HG03565 (cell line): ENCODE measurements around the gene PGLYRP2.

ENCODE experiments used
- ATAC-seq: cut with Tn5 transposase; IDR thresholded peaks from one replicate; pipeline ENCODE4 v1.9.1; 2021; ENCODE audit warnings: mild to moderate bottlenecking, moderate library complexity; ENCODE audit not compliant: unreplicated experiment

The PGLYRP2 gene

DNA sequence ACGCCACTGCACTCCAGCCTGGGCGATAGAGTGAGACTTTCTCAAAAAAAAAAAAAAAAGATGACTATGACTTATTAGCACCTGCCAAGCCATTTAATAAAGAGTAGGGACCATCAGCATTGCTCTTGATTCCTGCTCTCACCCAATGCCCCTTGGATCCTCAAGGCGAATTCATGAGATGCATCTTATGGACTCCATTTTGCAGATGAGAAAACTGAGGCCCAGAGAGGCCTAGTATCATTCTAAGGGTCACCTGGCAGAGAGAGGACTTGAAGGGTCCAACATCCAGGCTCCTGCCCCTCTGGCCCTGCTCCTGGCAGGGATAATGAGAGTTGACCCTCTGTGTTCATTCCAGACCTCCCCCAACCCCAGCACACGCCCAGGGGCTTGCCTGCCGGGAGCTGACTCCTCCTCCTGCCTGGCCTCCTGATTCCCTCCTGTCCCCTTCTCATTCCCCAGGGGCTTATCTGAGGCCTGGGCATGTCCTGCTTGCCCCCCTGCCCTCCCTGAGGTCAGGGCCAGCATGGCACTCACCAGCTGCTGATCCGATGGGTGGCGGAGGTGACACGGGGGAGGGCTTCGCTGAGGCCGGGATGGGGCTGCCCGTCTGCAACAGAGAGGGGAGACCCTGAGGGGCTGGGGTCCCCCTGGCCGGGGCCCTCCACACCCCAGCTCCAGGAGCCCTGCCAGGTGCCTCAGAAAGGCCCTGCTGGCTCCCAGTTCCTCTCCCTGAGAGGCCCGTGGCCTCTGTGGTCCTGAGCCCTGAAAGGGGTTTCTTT is 37.0 kb downstream of the PGLYRP2 start:
- no peak for ATAC-seq

GRCh38 chr19:15441317-15441716 is 38.0 kb downstream of the PGLYRP2 start:
- ATAC-seq: no peak

DNA sequence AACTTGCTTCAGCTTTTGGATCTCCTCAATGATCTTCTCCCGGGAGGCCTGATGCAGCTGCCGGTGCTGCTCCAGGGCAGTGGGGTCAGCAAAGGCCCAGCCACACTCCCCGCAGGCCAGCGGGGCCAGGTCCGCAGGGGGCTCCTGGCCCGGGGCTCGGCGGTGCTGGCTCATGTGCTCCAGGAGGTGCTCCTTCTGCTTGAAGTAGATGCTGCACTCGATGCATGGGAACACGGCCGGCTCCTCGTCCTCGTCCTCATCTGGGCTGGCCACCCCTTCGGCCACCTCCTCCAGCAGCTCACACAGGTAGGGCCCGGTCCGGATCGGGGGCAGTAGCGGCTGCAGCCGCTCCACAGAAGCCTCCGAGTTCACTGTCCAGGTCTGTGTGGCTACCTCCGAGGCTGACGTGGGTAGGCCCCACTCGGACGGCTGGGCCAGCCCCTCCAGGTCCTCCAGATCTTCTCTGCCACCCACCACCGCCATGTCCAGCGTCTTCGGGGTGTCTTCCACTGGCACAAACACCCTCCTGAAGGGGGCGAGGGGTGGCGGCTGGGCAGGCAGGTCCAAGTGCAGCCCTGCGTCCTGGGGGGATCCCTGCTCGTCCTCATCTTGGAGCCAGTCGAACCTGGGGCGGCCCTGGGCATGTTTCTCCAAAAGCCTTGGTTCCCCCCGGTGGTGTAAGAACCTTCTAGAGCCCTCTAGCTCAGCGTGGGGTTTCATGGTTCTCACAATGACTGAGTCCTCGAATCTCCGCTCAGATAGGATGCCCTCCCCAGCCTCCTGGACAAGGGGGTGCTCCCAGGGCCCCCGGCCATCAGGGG is 39.3 kb downstream of the PGLYRP2 start:
- ATAC-seq: no peak

DNA sequence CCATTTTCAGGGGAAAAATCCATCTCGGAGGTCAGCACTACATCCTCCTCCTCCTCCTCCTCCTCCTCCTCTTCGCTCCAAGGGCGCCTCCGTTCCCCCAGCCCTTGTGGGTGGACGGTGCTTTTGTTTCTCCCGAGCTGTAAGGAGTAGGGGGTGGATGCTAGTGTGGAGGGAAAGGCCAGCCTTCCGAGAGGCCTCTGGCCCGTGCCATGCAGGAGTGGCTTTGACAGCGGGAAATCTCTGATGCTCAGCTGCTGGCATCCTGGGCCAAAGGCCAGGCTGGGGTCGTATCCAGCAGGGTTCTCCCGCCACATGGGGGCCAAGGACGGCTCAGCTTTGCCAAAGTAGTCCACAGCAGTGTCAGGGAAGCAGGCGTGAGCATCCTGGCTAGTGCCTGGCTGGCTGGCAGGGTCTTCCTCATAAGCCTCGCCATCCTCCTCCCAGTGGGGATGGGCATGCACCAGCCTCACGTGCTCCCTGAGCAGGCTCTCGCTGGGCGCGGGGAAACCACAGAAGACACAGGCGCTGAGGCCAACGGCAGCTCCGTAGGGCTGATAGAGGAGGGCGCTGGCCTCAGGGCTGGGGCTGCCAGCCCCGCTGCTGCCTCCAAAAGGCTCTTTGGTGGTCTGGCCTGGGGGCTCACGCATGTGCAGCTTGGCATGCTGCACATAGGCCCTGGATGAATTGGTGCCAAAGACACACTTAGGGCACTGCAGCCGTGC is 40.1 kb downstream of the PGLYRP2 start:
- ATAC-seq: no peak

DNA sequence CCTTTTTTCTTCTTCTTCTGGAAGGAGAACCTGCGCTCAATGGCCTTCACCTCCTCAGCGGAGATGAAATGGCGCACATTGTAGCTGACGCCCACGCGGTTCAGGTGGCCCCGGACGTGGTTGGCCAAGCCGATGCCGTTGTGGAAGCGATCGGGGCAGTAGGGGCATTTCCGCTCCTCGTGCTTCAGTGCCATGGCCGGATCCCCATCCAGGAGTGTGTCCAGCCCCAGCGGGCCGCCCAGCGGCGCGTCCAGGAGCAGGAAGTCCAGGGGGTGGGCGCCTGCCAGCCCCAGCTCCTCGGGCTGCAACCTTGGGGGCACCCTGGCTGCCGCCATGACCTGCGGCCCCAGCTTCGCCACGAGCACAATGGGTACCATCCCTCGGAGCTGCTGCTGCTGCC is 40.7 kb downstream of the PGLYRP2 start:
- ATAC-seq: no peak

DNA sequence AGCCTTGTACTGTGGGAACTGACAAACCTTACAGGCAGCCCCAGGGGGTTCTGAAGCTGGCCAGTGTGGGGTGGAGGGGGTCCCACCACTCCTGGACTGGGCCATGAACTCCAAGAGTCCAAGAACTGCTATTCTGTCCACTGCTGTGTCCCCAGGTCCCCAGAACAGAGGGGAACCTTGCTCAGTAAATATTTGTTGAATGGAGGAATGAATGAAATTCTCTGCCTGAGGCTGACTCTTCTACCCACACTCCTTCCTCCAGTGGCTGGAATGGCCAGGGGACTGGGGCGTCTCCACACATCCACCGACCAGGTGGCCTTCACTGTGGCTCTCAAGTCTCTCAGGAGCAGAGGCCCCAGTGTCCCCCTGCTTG is 41.2 kb downstream of the PGLYRP2 start:
- no peak for ATAC-seq

GRCh38 chr19:15437355-15438123 is 41.8 kb downstream of the PGLYRP2 start:
- no peak for ATAC-seq

- ATAC-seq: no peak
Measured at GRCh38 chr19:15436826-15437110, 42.5 kb downstream of the PGLYRP2 start.

- no peak for ATAC-seq
Measured at GRCh38 chr19:15436012-15436825, 43.1 kb downstream of the PGLYRP2 start.

GRCh38 chr19:15433519-15434069 is 45.7 kb downstream of the PGLYRP2 start:
- no peak for ATAC-seq

DNA sequence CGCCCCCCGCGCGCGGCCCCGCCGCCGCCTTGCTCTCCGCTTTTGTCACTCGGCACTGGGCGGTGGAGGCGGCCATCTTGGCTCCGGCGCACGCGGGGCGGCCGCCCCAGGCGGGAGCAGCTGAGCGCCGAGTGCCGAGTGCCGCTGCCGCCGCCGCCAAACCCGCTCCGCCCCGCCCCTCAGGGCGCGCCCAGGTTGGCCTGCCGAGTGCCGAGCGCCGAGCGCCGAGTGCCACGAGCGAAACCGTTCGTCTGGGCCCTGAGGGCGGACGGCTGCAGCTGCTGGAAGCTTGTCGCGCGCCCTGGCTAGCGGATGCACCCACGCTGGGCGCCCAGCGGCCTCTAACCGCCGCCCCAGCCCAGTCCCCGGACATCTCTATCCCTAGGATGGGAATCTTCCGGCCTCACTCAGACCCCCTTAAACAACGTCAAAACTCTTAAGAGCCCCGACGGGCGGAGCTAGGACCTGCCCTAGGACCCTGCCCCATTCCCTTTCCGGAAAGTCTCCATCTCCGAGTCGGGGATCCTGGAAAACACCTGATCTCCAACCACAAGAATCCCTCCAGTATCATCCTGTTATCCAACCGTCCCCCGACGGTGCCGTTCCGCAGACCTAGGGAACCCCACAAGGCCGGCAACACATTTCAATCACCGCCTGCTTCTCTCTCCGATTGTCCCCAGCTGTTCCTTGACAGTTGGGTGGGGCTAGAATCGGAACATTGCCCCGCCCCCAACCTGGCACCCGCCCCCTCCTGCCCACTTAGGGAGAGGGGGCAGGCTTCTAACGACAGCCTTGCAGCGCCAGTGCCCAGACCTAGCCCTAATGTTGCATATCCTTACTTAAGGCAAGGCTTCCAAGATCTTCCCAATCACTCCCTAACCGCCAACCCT is 46.4 kb downstream of the PGLYRP2 start:
- ATAC-seq: peak; percentile 61

DNA sequence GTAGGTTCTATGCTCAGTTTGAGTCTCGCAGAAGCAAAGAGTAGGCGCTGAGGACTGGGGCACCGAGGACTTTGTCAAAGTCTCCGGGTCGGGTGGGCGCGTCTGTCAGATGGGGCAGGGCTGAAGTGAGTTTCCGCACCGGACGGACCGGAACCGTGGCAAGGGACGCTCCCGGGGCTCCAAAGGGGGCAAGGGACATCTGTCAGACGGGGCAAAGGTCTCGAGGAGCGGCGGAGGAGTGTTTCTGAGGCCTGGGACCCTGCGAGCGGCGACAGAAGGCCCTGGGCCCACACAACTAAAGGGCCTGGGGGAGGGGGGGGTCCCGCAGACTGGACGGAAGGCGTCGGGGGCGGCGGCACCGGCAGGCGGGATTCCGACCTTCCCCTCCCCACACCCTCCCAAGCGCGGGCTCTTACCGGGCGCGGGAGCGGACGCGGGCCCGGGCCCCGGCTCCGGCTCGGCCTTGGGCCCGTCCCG is 47.2 kb downstream of the PGLYRP2 start:
- ATAC-seq: no peak

DNA sequence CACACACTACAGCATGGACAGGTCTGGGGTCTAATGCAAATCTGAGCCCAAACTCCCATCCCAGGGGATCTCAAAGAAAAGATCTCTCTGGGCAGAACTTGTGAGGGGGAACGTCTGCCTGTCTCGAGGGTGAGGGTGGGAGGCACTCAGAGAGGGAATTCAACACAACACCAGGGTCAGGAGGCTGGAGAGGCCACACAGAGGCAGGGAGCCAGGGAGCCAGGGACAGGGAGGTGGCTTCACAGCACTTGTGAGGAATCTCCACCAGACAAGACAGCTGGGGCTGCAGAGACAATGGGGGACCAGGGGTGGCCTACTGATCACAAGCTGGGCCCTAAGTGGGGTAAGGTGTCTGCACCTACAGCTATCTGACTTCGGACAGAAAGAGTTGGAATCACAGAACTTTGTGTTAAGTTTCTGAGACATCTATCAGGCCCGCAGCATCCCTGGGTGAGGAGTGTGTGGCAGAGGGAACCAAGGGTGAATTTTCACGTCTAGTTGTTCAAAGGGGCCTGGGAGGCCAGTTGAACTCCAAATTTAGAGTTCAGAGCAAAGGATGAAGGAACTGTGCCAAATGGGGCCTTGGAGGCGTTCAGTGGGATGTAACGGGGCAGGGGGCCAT is 47.8 kb downstream of the PGLYRP2 start:
- ATAC-seq: no peak

DNA sequence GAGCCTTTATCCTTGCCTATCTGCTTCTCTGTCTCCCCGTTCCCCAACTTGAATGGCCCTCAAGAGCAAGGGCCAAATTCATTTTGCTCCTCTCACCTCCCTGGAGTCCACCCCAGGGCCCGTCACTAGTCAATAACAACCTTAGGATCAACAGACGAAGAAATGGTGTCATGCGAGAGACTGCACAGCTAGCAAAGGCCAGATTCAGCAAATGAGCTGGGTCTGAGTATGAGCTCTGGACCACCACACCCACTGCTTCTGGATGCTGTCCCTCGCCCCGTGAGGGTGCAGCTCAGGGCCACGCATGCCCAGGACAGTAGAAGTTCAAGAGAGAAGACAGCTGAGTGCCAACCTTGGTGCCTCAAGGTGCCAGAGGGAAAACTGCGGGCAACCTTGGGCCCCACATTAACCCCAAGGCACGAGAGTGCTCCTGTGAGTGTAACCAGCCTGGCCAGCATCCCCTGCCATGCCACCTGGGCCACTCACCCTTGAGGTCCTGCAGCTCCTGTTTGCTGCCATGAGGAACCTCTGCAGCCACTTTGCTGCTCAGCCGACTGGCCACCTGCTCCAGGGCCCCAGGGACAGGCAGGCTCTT is 48.7 kb downstream of the PGLYRP2 start:
- no peak for ATAC-seq

- ATAC-seq: no peak
Measured at GRCh38 chr19:15429825-15430467, 49.4 kb downstream of the PGLYRP2 start.

DNA sequence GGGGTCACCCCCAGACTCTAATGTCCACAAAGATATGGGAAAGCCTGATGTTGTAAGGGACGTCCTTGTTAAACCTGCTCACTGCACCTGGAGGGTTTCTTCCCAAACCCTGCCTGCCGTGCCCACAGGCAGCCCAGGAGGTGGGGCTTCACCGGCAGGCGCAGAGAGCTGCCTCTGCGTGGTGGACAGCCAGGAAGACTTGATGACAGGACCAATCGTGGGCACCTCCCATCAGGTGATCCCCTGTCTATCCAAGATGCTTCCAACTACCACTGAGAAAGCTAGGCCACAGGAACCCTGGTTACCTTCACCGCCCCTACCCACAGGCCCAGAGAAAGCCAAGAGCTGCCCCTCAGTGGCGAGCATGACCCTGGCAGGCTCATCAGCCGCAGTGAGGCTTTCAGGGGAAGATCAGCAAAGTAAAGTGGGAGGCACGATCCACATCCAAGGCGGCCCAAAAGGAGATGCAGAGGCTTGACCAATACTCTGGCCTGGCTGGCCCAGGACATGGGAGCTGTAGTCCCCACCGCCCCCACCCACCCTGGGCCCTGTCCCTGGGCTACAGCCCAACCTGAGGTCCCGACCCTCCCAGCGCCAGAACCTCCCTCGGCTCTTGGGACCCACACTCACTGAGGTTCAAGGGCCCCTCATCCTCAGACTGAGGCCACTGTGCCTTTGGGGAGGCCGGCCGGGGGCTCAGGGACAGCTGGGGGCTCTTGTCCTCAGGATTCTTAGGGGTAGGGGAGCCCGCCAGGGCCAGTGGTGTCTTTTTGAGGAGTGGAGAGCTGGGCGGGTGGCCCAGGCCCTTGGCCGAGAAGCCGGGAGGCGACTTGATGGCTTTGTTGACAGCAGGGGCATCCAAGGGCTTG is 50.1 kb downstream of the PGLYRP2 start:
- no peak for ATAC-seq
